Medulla oblongata (tissue), 1 donor: Measurements from ENCODE around the gene DPEP3.

Experiments used
- DNase-seq: peaks from one replicate; pipeline ENCODE4 v3.0.0-alpha.2; 2015; ENCODE audit errors: extremely low spot score

The DPEP3 gene

DNA sequence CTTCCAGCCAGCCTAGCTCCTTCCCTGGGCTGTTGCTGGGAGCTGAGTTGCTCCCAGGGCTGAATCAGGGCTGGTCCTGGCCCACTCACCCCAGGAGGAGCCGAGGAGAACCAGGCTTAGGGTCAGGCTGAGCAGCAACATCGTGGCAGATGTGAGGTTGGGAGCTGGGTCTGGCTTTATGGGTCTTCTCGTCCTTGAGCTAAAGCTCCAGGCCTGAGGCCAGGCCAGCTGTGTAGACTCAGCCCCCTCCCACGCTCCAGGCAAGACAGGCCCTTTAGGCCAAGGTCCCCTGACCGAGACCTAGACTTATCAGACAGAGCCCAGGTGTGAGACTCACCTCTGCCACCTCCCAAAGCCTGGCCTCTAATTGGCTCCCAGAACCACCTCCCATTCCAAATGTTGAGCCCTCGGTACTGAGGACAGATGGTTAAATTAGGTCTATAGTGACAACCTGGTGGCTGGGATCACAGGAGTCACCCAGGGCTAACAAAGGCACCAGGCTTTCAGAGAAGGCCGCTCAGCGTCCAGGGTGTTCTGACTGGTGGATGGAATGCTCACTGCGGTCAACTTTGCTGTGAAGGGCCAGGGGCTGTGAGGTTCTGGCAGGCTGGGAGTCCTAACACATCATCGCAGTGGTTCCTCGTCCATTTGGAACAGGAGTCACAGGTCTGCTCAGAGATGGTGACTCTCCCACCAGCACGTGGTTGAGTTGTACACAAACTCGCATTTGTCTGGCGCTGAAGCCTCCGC lies 48.4 kb downstream of the DPEP3 start, which contains the start of gene CTRL:
CTRL (minus strand) TSS at position 151 of the 750 bp plus-strand sequence; CDS start at position 141, 10 bp downstream.
- DNase-seq: no peak

DNA sequence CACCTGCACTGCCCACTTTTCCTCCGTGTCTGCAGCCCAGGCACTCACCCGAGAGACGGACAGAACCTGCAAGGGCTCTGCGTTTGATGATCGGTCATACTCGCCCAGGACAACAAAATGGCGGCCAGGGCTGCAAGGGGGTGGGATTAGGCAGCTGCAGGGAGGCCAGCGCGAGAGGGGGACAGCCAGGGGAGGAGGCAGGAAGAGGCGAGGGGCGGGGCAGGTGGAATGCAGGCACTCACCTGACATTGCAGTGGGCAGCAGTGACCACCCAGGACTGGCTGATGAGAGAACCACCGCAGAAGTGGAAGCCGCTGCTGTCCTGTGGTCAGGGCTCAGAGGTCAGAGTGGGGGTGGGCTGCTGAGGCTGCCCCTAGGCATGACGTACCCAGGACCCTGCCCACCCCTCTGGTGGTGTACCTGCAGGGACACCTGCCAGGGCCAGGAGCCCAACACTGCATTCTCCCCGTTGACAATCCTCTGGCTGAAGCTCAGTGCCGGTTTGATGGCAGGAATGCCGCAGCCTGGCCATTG lies 49.6 kb downstream of the DPEP3 start:
- no peak for DNase-seq

DNA sequence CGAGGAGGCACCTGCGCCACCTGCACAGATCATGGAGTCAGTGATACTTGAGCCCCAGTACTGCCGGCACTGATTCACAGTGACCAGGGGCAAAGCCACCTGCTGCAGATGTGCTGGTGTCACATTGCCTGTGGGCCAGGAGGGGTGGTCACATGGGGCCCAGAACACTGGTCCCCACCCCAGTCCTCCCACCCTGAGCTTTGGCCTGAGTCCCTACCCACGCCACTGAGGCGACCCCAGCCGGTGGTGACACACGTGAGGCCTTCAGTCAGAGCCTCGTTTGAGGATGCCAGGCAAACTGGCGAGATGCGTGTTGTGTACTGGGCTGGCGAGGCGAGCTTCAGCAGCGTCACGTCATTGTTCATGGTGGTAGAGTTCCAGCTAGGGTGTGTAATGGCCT lies 50.1 kb downstream of the DPEP3 start:
- no peak for DNase-seq

DNA sequence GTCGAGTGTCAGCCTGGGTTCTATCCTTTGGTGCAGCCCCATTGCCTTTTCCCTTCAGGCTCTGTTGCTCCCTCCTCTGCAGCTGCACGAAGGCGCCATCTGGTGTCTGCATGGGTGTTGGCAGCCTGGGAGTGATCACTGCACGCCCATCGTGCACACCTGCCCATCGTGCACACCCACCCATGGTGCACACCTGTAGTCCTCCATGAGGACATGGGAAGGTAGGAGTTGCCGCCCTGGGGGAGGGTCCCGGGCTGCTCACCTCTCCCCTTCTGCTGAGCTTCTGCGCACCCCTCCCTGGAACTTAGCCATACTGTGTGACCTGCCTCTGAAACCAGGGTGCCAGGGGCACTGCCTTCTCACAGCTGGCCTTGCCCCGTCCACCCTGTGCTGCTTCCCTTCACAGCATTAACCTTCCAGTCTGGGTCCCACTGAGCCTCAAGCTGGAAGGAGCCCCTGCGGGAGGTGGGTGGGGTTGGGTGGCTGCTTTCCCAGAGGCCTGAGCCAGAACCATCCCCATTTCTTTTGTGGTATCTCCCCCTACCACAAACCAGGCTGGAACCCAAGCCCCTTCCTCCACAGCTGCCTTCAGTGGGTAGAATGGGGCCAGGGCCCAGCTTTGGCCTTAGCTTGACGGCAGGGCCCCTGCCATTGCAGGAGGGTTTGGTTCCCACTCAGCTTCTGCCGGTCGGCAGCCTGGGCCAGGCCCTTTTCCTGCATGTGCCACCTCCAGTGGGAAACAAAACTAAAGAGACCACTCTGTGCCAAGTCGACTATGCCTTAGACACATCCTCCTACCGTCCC lies 51.5 kb downstream of the DPEP3 start:
- DNase-seq: peak; percentile 79

DNA sequence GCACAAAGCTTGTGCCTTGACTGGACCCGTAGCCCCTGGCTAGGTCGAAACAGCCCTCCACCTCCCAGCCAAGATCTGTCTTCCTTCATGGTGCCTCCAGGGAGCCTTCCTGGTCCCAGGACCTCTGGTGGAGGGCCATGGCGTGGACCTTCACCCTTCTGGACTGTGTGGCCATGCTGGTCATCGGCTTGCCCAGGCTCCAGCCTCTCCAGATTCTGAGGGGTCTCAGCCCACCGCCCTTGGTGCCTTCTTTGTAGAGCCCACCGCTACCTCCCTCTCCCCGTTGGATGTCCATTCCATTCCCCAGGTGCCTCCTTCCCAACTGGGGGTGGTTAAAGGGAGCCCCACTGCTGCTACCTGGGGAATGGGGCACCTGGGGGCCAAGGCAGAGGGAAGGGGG lies 52.2 kb downstream of the DPEP3 start:
- no peak for DNase-seq

DNA sequence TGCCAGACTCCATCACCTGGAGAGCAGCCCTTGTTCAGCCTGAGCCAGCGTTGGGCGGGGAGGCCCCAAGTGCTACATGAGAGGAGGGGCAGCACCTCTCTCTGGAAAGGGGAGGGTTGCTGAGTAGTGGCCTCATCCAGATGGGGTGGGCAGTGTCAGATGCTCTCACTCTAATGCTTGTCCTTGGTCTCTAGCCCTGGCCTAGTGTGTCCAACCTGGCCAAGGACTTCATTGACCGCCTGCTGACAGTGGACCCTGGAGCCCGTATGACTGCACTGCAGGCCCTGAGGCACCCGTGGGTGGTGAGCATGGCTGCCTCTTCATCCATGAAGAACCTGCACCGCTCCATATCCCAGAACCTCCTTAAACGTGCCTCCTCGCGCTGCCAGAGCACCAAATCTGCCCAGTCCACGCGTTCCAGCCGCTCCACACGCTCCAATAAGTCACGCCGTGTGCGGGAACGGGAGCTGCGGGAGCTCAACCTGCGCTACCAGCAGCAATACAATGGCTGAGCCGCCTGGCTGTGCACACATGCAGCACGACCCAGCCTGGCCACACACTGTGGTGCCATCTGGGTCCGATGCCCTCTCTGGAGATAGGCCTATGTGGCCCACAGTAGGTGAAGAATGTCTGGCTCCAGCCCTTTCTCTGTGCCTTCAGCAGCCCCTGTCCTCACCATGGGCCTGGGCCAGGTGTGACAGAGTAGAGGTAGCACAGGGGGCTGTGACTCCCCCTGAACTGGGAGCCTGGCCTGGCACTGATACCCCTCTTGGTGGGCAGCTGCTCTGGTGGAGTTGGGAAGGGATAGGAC lies 53.0 kb downstream of the DPEP3 start:
- DNase-seq: no peak

DNA sequence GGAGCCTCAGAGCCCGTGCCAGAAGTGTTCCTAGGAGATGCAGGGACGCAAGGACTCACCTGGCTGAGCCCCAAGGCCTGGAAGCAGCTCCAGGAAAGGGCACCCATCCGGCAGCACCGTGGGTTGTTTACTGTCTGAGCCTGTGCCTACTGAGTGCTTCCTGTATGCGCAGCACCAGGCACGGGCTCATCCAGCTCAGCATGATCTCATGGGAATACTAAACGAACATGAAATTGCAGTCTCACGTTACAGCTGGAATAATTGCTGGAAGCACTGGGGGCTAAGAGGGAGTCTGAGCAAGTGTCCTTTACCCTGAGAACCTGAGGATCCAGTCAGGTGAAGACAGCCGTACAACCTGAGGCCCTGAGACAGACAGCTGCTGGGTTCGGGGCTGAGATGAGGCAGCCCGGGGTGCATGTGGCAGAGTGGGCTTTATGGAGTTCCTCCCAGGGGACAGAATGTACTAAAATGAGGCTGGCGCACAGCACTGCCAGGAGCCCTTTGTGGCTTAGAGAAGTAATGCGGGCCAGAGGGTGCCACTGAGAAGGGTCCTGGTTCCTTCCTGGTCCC lies 54.0 kb downstream of the DPEP3 start:
- peak; percentile 50 for DNase-seq
